GM12878 (cell line): ENCODE data around the gene PITPNB. TPM values are rescaled to one million over a fixed set of nuclear protein-coding genes. Genes with fewer than 3 reads are reported as not detected.

Source experiments
- ATF7 ChIP-seq: fragments of 450-650 bp; IDR thresholded peaks from 2 replicates; pipeline ENCODE4 v1.6.1; 2016; ENCODE audit warnings: low read depth, mild to moderate bottlenecking
- BCL11A ChIP-seq: IDR thresholded peaks from 2 replicates; pipeline ENCODE4 v1.6.1; 2011; ENCODE audit warnings: low read depth, low read length
- CBFB ChIP-seq: IDR thresholded peaks from 2 replicates; pipeline ENCODE4 v1.6.1; 2016; ENCODE audit warnings: antibody characterized with exemption, low read depth
- CREB1 ChIP-seq: IDR thresholded peaks from 2 replicates; pipeline ENCODE4 v1.6.1; 2012; ENCODE audit warnings: low read depth, mild to moderate bottlenecking, inconsistent platforms
- CTCF ChIP-seq, 3 experiments: IDR thresholded peaks in 2 of 3; conservative IDR thresholded peaks in 1 of 3; 2 replicates each; pipeline ENCODE4 v1.5.1; 2011; ENCODE audit warnings: low read depth in 3 of 3, low read length in 3 of 3, mild to moderate bottlenecking in 3 of 3, control low read depth in 2 of 3, moderate library complexity in 2 of 3, inconsistent platforms in 1 of 3, mixed read lengths in 1 of 3; ENCODE audit not compliant: control insufficient read depth in 2 of 3, insufficient read depth in 1 of 3; ENCODE audit errors: extremely low read depth in 1 of 3
- EP300 ChIP-seq, 2 experiments: fragments of 150-350 bp in 1 of 2; IDR thresholded peaks; 2 replicates each; pipeline ENCODE4 v1.6.1; 2011 to 2012; ENCODE audit warnings: low read depth in 2 of 2, low read length in 2 of 2, borderline replicate concordance in 1 of 2, improper control_type of control experiment in 1 of 2, inconsistent platforms in 1 of 2; ENCODE audit not compliant: control insufficient read depth in 1 of 2
- ESRRA ChIP-seq: IDR thresholded peaks from 2 replicates; pipeline ENCODE4 v1.6.1; 2012; ENCODE audit warnings: mild to moderate bottlenecking, low read length, improper control_type of control experiment
- ETV6 ChIP-seq, 2 experiments: fragments of 450-650 bp in 1 of 2; IDR thresholded peaks in 1 of 2; conservative IDR thresholded peaks in 1 of 2; 2 replicates each; pipeline ENCODE4 v1.6.1; 2014; ENCODE audit warnings: antibody characterized with exemption in 1 of 2, borderline replicate concordance in 1 of 2, low read depth in 1 of 2, mild to moderate bottlenecking in 1 of 2, moderate library complexity in 1 of 2
- FOXK2 ChIP-seq: fragments of 450-650 bp; IDR thresholded peaks from 2 replicates; pipeline ENCODE4 v1.6.1; 2017; ENCODE audit warnings: mild to moderate bottlenecking, moderate library complexity
- IRF4 ChIP-seq: IDR thresholded peaks from 2 replicates; pipeline ENCODE4 v1.6.1; 2011; ENCODE audit warnings: low read depth, low read length
- JUNB ChIP-seq: IDR thresholded peaks from 2 replicates; pipeline ENCODE4 v1.6.1; 2016; ENCODE audit warnings: antibody characterized with exemption, mild to moderate bottlenecking
- MEF2A ChIP-seq: IDR thresholded peaks from 2 replicates; pipeline ENCODE4 v1.6.1; 2011; ENCODE audit warnings: low read depth, mild to moderate bottlenecking, low read length, moderate library complexity; ENCODE audit not compliant: insufficient read depth
- MLLT1 ChIP-seq: fragments of 450-650 bp; IDR thresholded peaks from 2 replicates; pipeline ENCODE4 v1.6.1; 2016; ENCODE audit warnings: mild to moderate bottlenecking
- MXI1 ChIP-seq: fragments of 150-350 bp; IDR thresholded peaks from 2 replicates; pipeline ENCODE4 v1.6.1; 2011; ENCODE audit warnings: low read depth, mild to moderate bottlenecking, inconsistent platforms, low read length, improper control_type of control experiment
- MYC ChIP-seq: IDR thresholded peaks from 2 replicates; pipeline ENCODE4 v1.6.1; 2011; ENCODE audit warnings: mild to moderate bottlenecking, low read length, moderate library complexity, inconsistent platforms; ENCODE audit not compliant: insufficient read depth, insufficient replicate concordance, insufficient read length, severe bottlenecking
- NRF1 ChIP-seq: conservative IDR thresholded peaks from 2 replicates; pipeline ENCODE4 v1.6.1; 2011; ENCODE audit warnings: mild to moderate bottlenecking, low read depth, low read length, improper control_type of control experiment
- RAD51 ChIP-seq: fragments of 450-650 bp; IDR thresholded peaks from 2 replicates; pipeline ENCODE4 v1.6.1; 2016; ENCODE audit warnings: moderate library complexity, mild to moderate bottlenecking, inconsistent platforms
- SIN3A ChIP-seq: IDR thresholded peaks from 2 replicates; pipeline ENCODE4 v1.6.1; 2012; ENCODE audit warnings: low read depth, low read length, improper control_type of control experiment
- SREBF2 ChIP-seq: IDR thresholded peaks from 2 replicates; pipeline ENCODE4 v1.6.1; 2012; ENCODE audit warnings: mild to moderate bottlenecking, low read length
- ZBTB11 ChIP-seq: fragments of 450-650 bp; formaldehyde crosslinking; IDR thresholded peaks from 2 replicates; pipeline ENCODE4 v1.5.0; 2022; ENCODE audit warnings: mild to moderate bottlenecking, missing genetic modification characterization
- ZNF274 ChIP-seq: IDR thresholded peaks from one replicate; pipeline ENCODE4 v1.8.0; 2011; ENCODE audit not compliant: insufficient read length, insufficient read depth
- polyA plus RNA-seq, 11 experiments: library from polyadenylated mRNA; depleted of rRNA in 4 of 11; unstranded in 6 of 11; stranded (reverse) in 5 of 11; fragments of >200 nt; fragmentation: Nextera tagmentation in 4 of 11; fragmentation: Illumina TruSeq in 1 of 11; extraction: Ambion mirVana in 4 of 11; extraction: Trizol in 1 of 11; gene quantifications; 1 replicate in 1 of 11; 2 replicates in 10 of 11; pipeline versions ENCODE4 v1.2.1 to v1.2.3, GENCODE V29; 2011 to 2016; ENCODE audit warnings: inconsistent platforms in 2 of 11, missing spikeins in 2 of 11, low read depth in 1 of 11
- total RNA-seq, 4 experiments: library from RNA; depleted of rRNA in 3 of 4; stranded (reverse); fragments of >200 nt in 3 of 4; fragmentation: Illumina TruSeq in 1 of 4; extraction: Trizol in 1 of 4; gene quantifications; 2 replicates each; pipeline versions ENCODE4 v1.2.1 to v1.2.3, GENCODE V29; 2013 to 2021
- TF ChIP-seq, protein P1 (sequence below): IDR thresholded peaks from 2 replicates; pipeline ENCODE4 v1.6.1; 2012; ENCODE audit warnings: low read length, inconsistent platforms

Gene PITPNB
- total and polyA plus RNA-seq, 10 of the 15 experiments (the other 5 are each of a cell fraction or from before 2014, with no cell fraction given), result 19.7 to 116 (median 64.9) TPM

DNA sequence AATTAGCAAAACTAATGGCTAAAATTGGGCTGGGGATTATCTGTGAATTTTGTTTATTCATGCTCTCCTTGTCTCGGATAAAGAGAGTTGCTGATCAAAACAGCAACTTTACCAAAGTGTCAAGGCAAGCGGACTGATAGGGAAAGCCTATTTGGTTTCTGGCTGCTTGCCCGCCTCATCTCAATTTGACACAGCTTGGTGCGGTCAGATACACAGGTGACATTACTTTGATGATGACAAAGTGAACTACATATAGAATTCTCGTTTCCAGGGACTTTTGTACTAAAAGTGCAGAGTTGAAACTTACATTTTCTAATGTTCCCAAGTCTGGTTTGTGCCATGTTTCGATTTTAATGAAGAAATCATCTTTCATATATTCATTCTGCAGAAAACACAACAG lies 22.8 kb downstream of the PITPNB start (continued):
- no peak for TF ChIP-seq ZBTB11 (CRISPR knock-in tag)
- peak; percentile 64 for TF ChIP-seq ATF7
- no peak for TF ChIP-seq CTCF (IDR thresholded peaks at IDR 0.05 in 2 of 3, conservative IDR thresholded peaks at IDR 0.05 in 1 of 3; ENCODE audit: control insufficient read depth in 2 of 3, extremely low read depth in 1 of 3, insufficient read depth in 1 of 3, low read depth in 3 of 3, low read length in 3 of 3)
- TF ChIP-seq CBFB, result peak; percentile 33; the same call in 1 of the 2 replicates
- TF ChIP-seq MXI1, result no peak
- TF ChIP-seq ESRRA, result no peak
- TF ChIP-seq IRF4, result peak; percentile 73; the same call in 1 of the 2 replicates
- TF ChIP-seq EP300 (IDR thresholded peaks at IDR 0.05; ENCODE audit: borderline replicate concordance in 1 of 2, control insufficient read depth in 1 of 2, low read depth in 2 of 2, low read length in 2 of 2), result peak in 1 of 2 experiments; percentile 83; a peak in 3 of 4 replicates
- TF ChIP-seq SREBF2, result no peak
- no peak for TF ChIP-seq RAD51
- TF ChIP-seq MYC, result no peak
- TF ChIP-seq, protein P1, sequence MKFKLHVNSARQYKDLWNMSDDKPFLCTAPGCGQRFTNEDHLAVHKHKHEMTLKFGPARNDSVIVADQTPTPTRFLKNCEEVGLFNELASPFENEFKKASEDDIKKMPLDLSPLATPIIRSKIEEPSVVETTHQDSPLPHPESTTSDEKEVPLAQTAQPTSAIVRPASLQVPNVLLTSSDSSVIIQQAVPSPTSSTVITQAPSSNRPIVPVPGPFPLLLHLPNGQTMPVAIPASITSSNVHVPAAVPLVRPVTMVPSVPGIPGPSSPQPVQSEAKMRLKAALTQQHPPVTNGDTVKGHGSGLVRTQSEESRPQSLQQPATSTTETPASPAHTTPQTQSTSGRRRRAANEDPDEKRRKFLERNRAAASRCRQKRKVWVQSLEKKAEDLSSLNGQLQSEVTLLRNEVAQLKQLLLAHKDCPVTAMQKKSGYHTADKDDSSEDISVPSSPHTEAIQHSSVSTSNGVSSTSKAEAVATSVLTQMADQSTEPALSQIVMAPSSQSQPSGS, result no peak; the same call in 1 of the 2 replicates
- no peak for TF ChIP-seq FOXK2
- no peak for TF ChIP-seq ETV6 (conservative IDR thresholded peaks at IDR 0.05 in 1 of 2, IDR thresholded peaks at IDR 0.05 in 1 of 2; ENCODE audit: borderline replicate concordance in 1 of 2, low read depth in 1 of 2)
- peak; percentile 72 for TF ChIP-seq MEF2A
- no peak for TF ChIP-seq NRF1
- TF ChIP-seq BCL11A, result peak; percentile 66; the same call in 1 of the 2 replicates
- peak; percentile 48; the same call in 1 of the 2 replicates for TF ChIP-seq CREB1
- TF ChIP-seq JUNB, result peak; percentile 79
- no peak for TF ChIP-seq MLLT1
- no peak for TF ChIP-seq ZNF274
- no peak for TF ChIP-seq SIN3A
